Activated CD8-positive, alpha-beta T cell treated with anti-CD3 and anti-CD28 coated beads for 36 hours (primary cell): ENCODE results near the gene ATP6V1C2. TPM values are rescaled to one million over a fixed set of nuclear protein-coding genes. Genes with fewer than 3 reads are reported as not detected.

ENCODE experiments used
- ATAC-seq: fragments of 200-7000 bp; cut with Tn5 transposase; one replicate; pipeline ENCODE4 v1.10.0; 2021; ENCODE audit warnings: mild to moderate bottlenecking, moderate library complexity
- CTCF ChIA-PET: fragments of 350-600 bp; sonication (Branson Sonifier 250); formaldehyde crosslinking; loops from one replicate; lab custom pipeline; 2021; ENCODE audit warnings: antibody characterized with exemption; lab: Charles Lee
- POLR2A ChIA-PET: fragments of 350-600 bp; sonication (Branson Sonifier 250); formaldehyde crosslinking; loops from one replicate; lab custom pipeline; 2021; ENCODE audit warnings: antibody characterized with exemption; lab: Charles Lee
- DNase-seq: peaks from one replicate; pipeline ENCODE4 v3.0.0-alpha.2; 2020
- H3K27ac Mint-ChIP-seq: one replicate; pipeline ENCODE4 v1.8.0; 2021; ENCODE audit warnings: mild to moderate bottlenecking, mixed read lengths
- H3K27me3 Mint-ChIP-seq: one replicate; pipeline ENCODE4 v1.8.0; 2021; ENCODE audit warnings: mixed read lengths
- H3K36me3 Mint-ChIP-seq: one replicate; pipeline ENCODE4 v1.8.0; 2021; ENCODE audit warnings: low read depth, mixed read lengths
- H3K4me1 Mint-ChIP-seq: one replicate; pipeline ENCODE4 v1.8.0; 2021; ENCODE audit warnings: low read depth, mixed read lengths
- H3K4me3 Mint-ChIP-seq: one replicate; pipeline ENCODE4 v1.8.0; 2021; ENCODE audit warnings: mild to moderate bottlenecking, moderate library complexity, mixed read lengths
- H3K9me3 Mint-ChIP-seq: one replicate; pipeline ENCODE4 v1.8.0; 2021; ENCODE audit warnings: mixed read lengths
- CTCF ChIP-seq: fragments of 200-600 bp; IDR thresholded peaks from one replicate; pipeline ENCODE4 v1.8.0; 2022; ENCODE audit warnings: antibody characterized with exemption, mild to moderate bottlenecking
- intact Hi-C: fragments of 100-400 bp; cut with micrococcal nuclease; formaldehyde crosslinking; loops from one replicate; pipeline ENCODE4 v1.10.0; 2022
- total RNA-seq, 2 experiments: library from RNA; stranded (reverse); gene quantifications; one replicate each; pipeline ENCODE4 v1.2.3, GENCODE V29; 2021

Gene ATP6V1C2
- total RNA-seq, 2 experiments from 2014 or later = not detected

- Mint-ChIP-seq H3K4me3 (no peak overlapping the region), H3K4me1 (no peaks in the 10 kb centered on the region), H3K9me3 (no peaks in the 10 kb centered on the region), H3K27ac (no peak overlapping the region), H3K36me3 (no peaks in the 10 kb centered on the region), H3K27me3 (no peaks in the 10 kb centered on the region)
- intact Hi-C loops = no loop called here
- TF ChIP-seq CTCF = no peak
- DNase-seq (no peak), ATAC-seq (no peak)
- ChIA-PET CTCF (no interaction called here), POLR2A (no interaction called here)
These were observed 42.8 kb downstream of the ATP6V1C2 start for GRCh38 chr2:10764096-10764785.

GRCh38 chr2:10764896-10765295 is 43.5 kb downstream of the ATP6V1C2 start:
- no peak for ATAC-seq
- POLR2A ChIA-PET = no interaction called here

GRCh38 chr2:10765461-10765860 is 44.0 kb downstream of the ATP6V1C2 start:
- CTCF ChIA-PET = no interaction called here
- DNase-seq (no peak), ATAC-seq (no peak)
- no peaks in the 10 kb centered on the region for H3K36me3 Mint-ChIP-seq
- no peaks in the 10 kb centered on the region for H3K4me1 Mint-ChIP-seq
- TF ChIP-seq CTCF = no peak
- intact Hi-C loops = no loop called here
- H3K4me3 Mint-ChIP-seq = no peak overlapping the region
- POLR2A ChIA-PET = no interaction called here
- H3K27ac Mint-ChIP-seq = no peak overlapping the region
- H3K27me3 Mint-ChIP-seq = no peaks in the 10 kb centered on the region
- H3K9me3 Mint-ChIP-seq = no peaks in the 10 kb centered on the region

More at GRCh38 chr2:10764896-10765295, 43.5 kb downstream of the ATP6V1C2 start:
- H3K9me3 Mint-ChIP-seq = no peaks in the 10 kb centered on the region
- no peak overlapping the region for H3K4me3 Mint-ChIP-seq
- H3K27me3 Mint-ChIP-seq = no peaks in the 10 kb centered on the region
- TF ChIP-seq CTCF = no peak
- no peaks in the 10 kb centered on the region for H3K4me1 Mint-ChIP-seq
- intact Hi-C loops = no loop called here
- no peak overlapping the region for H3K27ac Mint-ChIP-seq
- CTCF ChIA-PET = no interaction called here
- H3K36me3 Mint-ChIP-seq = no peaks in the 10 kb centered on the region
- DNase-seq = no peak

- Mint-ChIP-seq H3K36me3 (no peaks in the 10 kb centered on the region), H3K9me3 (no peaks in the 10 kb centered on the region), H3K4me3 (no peak overlapping the region), H3K27ac (no peak overlapping the region), H3K27me3 (no peaks in the 10 kb centered on the region), H3K4me1 (no peaks in the 10 kb centered on the region)
- ChIA-PET CTCF (no interaction called here), POLR2A (interaction anchor here (0.6 kb wide), 1 partner anchor 16 kb away, joined by 3 read pairs; no protein-coding TSS in a partner anchor)
- TF ChIP-seq CTCF = no peak
- ATAC-seq (no peak), DNase-seq (no peak)
- intact Hi-C loops = no loop called here
These were observed 44.5 kb downstream of the ATP6V1C2 start for GRCh38 chr2:10765914-10766313.

- CTCF ChIA-PET = no interaction called here
- no peaks in the 10 kb centered on the region for H3K36me3 Mint-ChIP-seq
- POLR2A ChIA-PET = no interaction called here
- no peak overlapping the region for H3K4me3 Mint-ChIP-seq
- intact Hi-C loops = no loop called here
- H3K9me3 Mint-ChIP-seq = no peaks in the 10 kb centered on the region
- DNase-seq (no peak), ATAC-seq (no peak)
- no peaks in the 10 kb centered on the region for H3K4me1 Mint-ChIP-seq
- TF ChIP-seq CTCF = no peak
- H3K27ac Mint-ChIP-seq = no peak overlapping the region
- H3K27me3 Mint-ChIP-seq = no peaks in the 10 kb centered on the region
These were observed 46.7 kb downstream of the ATP6V1C2 start for GRCh38 chr2:10768063-10768507.
